B cell (primary cell): ENCODE data around the gene TMC1.

Source experiments
- CTCF ChIP-seq: fragments of 200-600 bp; IDR thresholded peaks from one replicate; pipeline ENCODE4 v1.8.0; 2022; ENCODE audit warnings: antibody characterized with exemption, mild to moderate bottlenecking
- EZH2 ChIP-seq: IDR thresholded peaks from 2 replicates; pipeline ENCODE4 v1.6.1; 2012; ENCODE audit warnings: borderline replicate concordance, low read depth, mild to moderate bottlenecking, moderate library complexity, low read length; ENCODE audit not compliant: insufficient read depth, poor library complexity, severe bottlenecking

GRCh38 chr9:72615931-72616330 lies 94.5 kb downstream of the TMC1 start:
- TF ChIP-seq CTCF (no peak), EZH2 (no peak)
